Glutamatergic neuron (in vitro differentiated cells): Measurements from ENCODE around the gene FGD5. TPM values are rescaled to one million over a fixed set of nuclear protein-coding genes. Genes with fewer than 3 reads are reported as not detected.

ENCODE experiments used
- DNase-seq: peaks from one replicate; pipeline ENCODE4 v3.0.0; 2022
- H3K27ac Mint-ChIP-seq: one replicate; pipeline ENCODE4 v1.8.0; 2020; ENCODE audit warnings: mild to moderate bottlenecking, mixed read lengths, inconsistent platforms; ENCODE audit not compliant: unreplicated experiment
- H3K27me3 Mint-ChIP-seq: one replicate; pipeline ENCODE4 v1.8.0; 2020; ENCODE audit warnings: mild to moderate bottlenecking, moderate library complexity, mixed read lengths, inconsistent platforms; ENCODE audit not compliant: unreplicated experiment
- H3K36me3 Mint-ChIP-seq: one replicate; pipeline ENCODE4 v1.8.0; 2020; ENCODE audit warnings: mild to moderate bottlenecking, mixed read lengths, inconsistent platforms; ENCODE audit not compliant: unreplicated experiment
- H3K4me1 Mint-ChIP-seq: one replicate; pipeline ENCODE4 v1.8.0; 2020; ENCODE audit warnings: mild to moderate bottlenecking, low read depth, mixed read lengths, inconsistent platforms; ENCODE audit not compliant: unreplicated experiment
- H3K4me3 Mint-ChIP-seq: one replicate; pipeline ENCODE4 v1.8.0; 2020; ENCODE audit warnings: mild to moderate bottlenecking, mixed read lengths, inconsistent platforms; ENCODE audit not compliant: unreplicated experiment
- H3K9me3 Mint-ChIP-seq: one replicate; pipeline ENCODE4 v1.8.0; 2020; ENCODE audit warnings: mild to moderate bottlenecking, moderate library complexity, mixed read lengths, inconsistent platforms; ENCODE audit not compliant: unreplicated experiment
- total RNA-seq: library from RNA; stranded (reverse); fragmentation: NEBNext Ultra II Directional; extraction: Animal tissue kit (Norgen Biotek cat#: 25700); gene quantifications from one replicate; pipeline ENCODE4 v1.2.1, GENCODE V29; 2021; ENCODE audit not compliant: unreplicated experiment
- TF ChIP-seq, protein P1 (sequence below): fragments of 200-600 bp; sonication (generic); IDR thresholded peaks from one replicate; pipeline ENCODE4 v1.5.0; 2021; ENCODE audit not compliant: partially characterized antibody, unreplicated experiment

FGD5 gene
- total RNA-seq, 1 donor from 2014 or later, result 3.1 TPM

DNA sequence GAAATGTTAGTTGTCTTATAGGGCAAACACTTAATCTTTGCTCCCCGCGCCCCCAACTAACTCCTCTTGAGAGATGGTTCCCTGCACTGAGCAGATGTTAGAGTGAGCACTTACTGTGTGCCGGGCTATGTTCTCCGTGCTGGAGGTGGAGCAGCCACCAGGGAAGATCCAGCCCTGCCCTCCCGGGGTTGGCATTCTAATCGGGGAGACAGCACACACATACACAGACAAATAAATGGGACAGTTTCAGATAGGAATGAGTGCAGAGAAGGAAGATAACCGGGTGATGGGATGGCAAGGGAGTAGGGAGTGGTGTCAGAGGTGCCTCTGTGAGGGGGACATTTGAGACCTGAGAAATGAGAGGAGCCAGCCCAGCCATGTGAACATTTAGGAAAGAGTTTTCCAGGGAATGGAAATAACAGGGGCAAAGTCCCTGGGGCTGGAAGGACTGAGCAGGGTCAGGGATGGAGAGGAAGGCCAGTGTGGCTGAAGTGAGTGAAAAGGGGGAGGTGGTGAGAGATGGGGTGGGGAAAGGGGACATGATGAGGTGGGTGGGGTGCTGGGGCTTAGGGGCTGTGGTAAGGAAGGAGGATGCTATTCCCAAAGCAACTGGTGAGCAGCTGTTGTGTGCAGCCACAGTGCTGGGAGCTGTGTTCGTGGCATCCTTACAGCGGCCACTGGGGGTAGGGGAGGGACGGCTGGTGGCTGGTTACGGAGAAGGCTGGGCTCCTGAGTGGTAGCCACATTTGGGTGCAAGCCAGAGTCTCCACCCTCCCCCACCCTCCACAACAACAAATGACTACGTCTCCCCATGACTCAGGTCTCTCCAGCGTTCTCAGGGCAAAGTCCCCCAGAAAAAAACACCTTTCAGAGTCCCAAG is 15.4 kb upstream of the FGD5 start:
- TF ChIP-seq, protein P1, sequence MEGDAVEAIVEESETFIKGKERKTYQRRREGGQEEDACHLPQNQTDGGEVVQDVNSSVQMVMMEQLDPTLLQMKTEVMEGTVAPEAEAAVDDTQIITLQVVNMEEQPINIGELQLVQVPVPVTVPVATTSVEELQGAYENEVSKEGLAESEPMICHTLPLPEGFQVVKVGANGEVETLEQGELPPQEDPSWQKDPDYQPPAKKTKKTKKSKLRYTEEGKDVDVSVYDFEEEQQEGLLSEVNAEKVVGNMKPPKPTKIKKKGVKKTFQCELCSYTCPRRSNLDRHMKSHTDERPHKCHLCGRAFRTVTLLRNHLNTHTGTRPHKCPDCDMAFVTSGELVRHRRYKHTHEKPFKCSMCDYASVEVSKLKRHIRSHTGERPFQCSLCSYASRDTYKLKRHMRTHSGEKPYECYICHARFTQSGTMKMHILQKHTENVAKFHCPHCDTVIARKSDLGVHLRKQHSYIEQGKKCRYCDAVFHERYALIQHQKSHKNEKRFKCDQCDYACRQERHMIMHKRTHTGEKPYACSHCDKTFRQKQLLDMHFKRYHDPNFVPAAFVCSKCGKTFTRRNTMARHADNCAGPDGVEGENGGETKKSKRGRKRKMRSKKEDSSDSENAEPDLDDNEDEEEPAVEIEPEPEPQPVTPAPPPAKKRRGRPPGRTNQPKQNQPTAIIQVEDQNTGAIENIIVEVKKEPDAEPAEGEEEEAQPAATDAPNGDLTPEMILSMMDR, result no peak
- H3K27ac Mint-ChIP-seq, result no peak overlapping the region
- peaks cover 2% of the 10 kb centered on the region for H3K27me3 Mint-ChIP-seq
- DNase-seq, result no peak
- no peak overlapping the region for H3K4me3 Mint-ChIP-seq
- no peaks in the 10 kb centered on the region for H3K9me3 Mint-ChIP-seq
- no peaks in the 10 kb centered on the region for H3K36me3 Mint-ChIP-seq
- no peaks in the 10 kb centered on the region for H3K4me1 Mint-ChIP-seq

DNA sequence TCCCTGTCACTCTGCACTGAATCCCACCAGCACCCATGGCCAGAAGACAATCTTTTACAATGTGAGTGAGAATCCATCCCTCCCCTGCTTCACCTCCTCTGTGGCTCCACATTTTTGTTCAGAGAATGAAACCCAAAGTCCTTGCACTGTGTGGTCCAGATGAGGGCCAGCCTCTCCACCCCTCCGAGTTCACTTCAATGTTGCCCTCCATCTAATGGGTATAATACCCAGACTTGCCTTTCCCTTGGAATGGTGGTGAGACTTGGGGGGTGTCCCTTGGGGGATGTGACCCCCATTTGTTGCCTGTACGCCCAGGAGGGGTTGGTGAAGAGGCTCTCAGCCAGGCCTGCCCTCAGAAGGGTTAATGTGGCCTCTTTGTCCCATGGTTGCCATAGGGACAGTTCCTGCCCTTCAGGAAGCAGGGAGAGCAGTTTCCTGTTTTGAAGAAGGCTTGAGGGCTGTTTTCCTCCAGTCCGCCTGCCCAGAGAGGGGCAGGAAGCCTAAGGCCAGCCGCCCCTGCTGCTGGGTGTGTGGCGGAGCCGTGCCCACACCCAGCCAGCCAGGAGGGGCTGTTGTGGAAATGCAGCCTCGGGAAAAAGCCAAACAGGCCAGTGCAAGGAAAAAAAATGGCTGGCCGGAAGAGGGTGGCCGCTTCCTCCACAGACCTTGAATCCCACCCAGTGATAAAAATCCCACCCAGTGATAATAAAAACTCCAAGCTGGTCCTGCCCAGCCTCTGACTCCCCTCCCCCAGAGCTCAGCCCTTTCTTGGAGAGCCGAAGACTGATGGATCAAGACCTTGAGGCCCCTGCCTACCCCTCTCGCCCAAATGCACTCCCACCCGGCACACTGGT is 14.6 kb upstream of the FGD5 start:
- no peaks in the 10 kb centered on the region for H3K36me3 Mint-ChIP-seq
- H3K27ac Mint-ChIP-seq, result no peak overlapping the region
- DNase-seq, result no peak
- no peaks in the 10 kb centered on the region for H3K9me3 Mint-ChIP-seq
- no peak overlapping the region for H3K4me3 Mint-ChIP-seq
- TF ChIP-seq, protein P1, result no peak
- H3K27me3 Mint-ChIP-seq, result peaks cover 7% of the 10 kb centered on the region
- H3K4me1 Mint-ChIP-seq, result no peaks in the 10 kb centered on the region

DNA sequence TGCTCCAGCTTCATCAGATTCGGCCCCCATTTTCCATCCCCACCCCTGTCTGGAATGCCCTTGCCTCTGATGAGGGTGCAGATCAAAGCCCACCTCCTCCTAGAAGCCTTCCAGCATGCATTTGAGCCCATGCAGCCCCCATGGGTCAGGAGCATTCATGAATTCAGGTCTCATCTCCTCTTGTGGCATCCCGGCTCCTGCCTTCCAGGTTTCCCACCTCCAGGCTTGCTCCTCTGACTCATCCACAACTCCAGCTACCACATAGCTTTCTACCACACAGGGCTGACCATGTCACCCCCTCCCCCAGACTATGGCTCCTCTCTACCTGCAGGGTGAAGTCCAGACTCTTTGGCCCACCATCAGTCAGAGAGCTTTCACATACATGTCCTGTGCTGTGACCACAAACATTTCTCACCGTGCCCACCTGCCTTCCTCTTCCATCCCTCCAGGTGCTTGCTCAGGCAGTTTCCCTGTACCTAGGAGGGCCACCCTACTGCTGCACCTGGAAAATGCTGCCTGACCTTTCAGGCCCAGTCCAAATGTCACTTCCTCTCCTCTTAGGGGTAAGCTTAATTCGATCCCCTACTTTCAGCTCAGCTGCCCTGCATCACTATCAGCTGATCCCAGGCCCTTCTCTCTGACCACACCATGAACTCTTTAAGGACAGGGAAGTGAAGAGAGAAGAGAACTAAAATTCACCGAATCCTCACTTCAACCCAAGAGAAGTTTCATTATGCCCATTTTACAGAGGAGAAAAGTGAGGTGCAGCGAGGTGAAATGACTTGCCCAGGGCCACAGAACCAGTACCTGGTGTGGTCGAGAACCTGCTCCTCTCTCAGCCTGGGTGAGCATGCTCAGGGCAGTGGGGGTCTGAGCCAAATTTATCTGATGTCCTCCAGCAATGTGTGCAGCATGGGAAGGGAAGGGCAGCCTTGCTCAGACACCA is 13.7 kb upstream of the FGD5 start:
- Mint-ChIP-seq H3K9me3 (no peaks in the 10 kb centered on the region), H3K4me1 (no peaks in the 10 kb centered on the region), H3K4me3 (no peak overlapping the region), H3K27me3 (peaks cover 10% of the 10 kb centered on the region), H3K36me3 (no peaks in the 10 kb centered on the region), H3K27ac (no peak overlapping the region)
- TF ChIP-seq, protein P1, result no peak
- DNase-seq, result no peak

DNA sequence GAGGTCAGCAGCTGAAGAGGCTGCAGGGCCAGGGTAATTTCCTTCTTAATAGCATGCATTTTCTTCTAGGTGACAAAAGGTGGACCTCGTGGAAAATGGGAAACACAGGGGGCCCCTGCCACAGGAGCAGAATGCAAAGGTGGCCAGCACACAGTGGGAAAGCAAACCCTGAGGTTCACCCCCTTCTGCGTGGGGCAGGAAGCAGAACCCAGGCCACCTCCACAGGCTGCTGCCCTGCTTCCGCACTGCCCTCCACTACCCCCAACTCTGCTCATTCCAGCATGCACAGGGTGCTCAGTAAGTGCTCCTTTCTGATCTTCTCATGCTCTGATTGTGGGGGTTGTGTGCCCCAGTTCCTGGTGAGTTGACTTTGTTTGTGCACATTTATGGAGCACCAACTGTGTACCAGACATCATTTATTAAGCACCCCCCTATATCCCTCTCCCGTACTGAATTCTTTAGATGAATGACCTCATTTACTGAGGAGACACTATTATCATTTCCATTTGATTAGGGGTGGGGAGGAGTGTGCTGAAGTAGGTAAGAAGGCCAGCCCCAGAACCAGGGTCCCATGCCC is 12.7 kb upstream of the FGD5 start:
- DNase-seq, result no peak
- no peak overlapping the region for H3K27ac Mint-ChIP-seq
- peaks cover 11% of the 10 kb centered on the region for H3K27me3 Mint-ChIP-seq
- H3K9me3 Mint-ChIP-seq, result no peaks in the 10 kb centered on the region
- no peaks in the 10 kb centered on the region for H3K4me1 Mint-ChIP-seq
- no peak overlapping the region for H3K4me3 Mint-ChIP-seq
- no peaks in the 10 kb centered on the region for H3K36me3 Mint-ChIP-seq
- TF ChIP-seq, protein P1, result no peak
